HCT116 (cell line): ENCODE measurements around the gene CARD18.

Source experiments
- CTCF ChIP-seq, 3 experiments: fragments of 200-600 bp in 1 of 3; sonication (generic) in 1 of 3; IDR thresholded peaks in 2 of 3; conservative IDR thresholded peaks in 1 of 3; 2 replicates each; pipeline ENCODE4 v1.5.1; 2012 to 2017; ENCODE audit warnings: low read depth in 2 of 3, low read length in 2 of 3, antibody characterized with exemption in 1 of 3, borderline replicate concordance in 1 of 3, control low read depth in 1 of 3, mild to moderate bottlenecking in 1 of 3, mixed read lengths in 1 of 3, mixed run types in 1 of 3, moderate library complexity in 1 of 3; ENCODE audit not compliant: insufficient read depth in 1 of 3
- POLR2A ChIP-seq: IDR thresholded peaks from 2 replicates; pipeline ENCODE4 v1.7.0; 2011; ENCODE audit warnings: borderline replicate concordance; ENCODE audit not compliant: insufficient read depth, insufficient read length; ENCODE audit errors: extremely low read depth

- TF ChIP-seq POLR2A: no peak
- TF ChIP-seq CTCF (IDR thresholded peaks at IDR 0.05 in 2 of 3, conservative IDR thresholded peaks at IDR 0.05 in 1 of 3; ENCODE audit: borderline replicate concordance in 1 of 3, insufficient read depth in 1 of 3, low read depth in 2 of 3, low read length in 2 of 3): no peak
These were observed 38.5 kb downstream of the CARD18 start for GRCh38 chr11:105100981-105101630.
